Measurements from ENCODE around the gene ERAL1. TPM values are rescaled to one million over a fixed set of nuclear protein-coding genes. Genes with fewer than 3 reads are reported as not detected.

ERAL1 gene
- total and polyA plus RNA-seq, 2 experiments from 2014 or later, result 77.1 to 121 TPM

DNA sequence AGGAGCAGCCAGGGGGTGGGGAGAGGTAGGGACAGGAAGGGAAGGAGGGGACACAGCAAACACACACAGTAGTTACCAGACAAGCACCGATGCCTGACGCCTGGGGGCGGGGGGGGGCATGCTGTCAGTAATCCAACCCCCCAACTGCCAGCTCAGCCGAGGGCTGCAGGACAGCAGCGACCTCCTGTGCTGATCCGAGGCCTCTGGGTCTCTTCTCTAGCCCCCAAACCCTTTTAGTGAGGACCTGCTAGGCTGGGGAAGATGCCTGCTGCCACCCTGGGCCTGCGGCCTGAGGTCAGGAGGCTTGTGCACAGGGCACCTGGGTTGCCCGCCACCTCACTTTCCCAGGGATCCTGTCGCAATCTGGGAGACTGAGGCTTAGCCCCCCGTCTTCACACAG lies 31.1 kb downstream of the ERAL1 start:
- Histone ChIP-seq H3K4me3 (no peak overlapping the region), H3F3A (replicated peaks; ENCODE audit: low read depth) (no peaks in the 10 kb centered on the region), H3K4me1 (ENCODE audit: insufficient read depth) (peaks cover 7% of the 10 kb centered on the region), H4K20me1 (replicated peaks; ENCODE audit: insufficient read depth) (no peaks in the 10 kb centered on the region; the same call in 1 of the 2 replicates), H2AFZ (no peak overlapping the region), H3K36me3 (ENCODE audit: insufficient read depth) (no peaks in the 10 kb centered on the region; the same call in 1 of the 2 replicates), H3K4me2 (no peak overlapping the region), H3K9me2 (ENCODE audit: insufficient read depth) (no peaks in the 10 kb centered on the region), H3K27ac (ENCODE audit: low read depth) (no peak overlapping the region), H3K27me3 (ENCODE audit: insufficient read depth) (no peaks in the 10 kb centered on the region), H3K79me2 (replicated peaks; ENCODE audit: insufficient read depth) (no peaks in the 10 kb centered on the region)
- no peak for TF ChIP-seq NANOG (IDR thresholded peaks at IDR 0.05; ENCODE audit: borderline replicate concordance)
- TF ChIP-seq STAT1 (IDR thresholded peaks at IDR 0.05; ENCODE audit: unreplicated experiment), result no peak
- TF ChIP-seq REST (IDR thresholded peaks at IDR 0.05; ENCODE audit: unreplicated experiment), result no peak
- no peak for TF ChIP-seq EZH2 (IDR thresholded peaks at IDR 0.05; ENCODE audit: low read depth, unreplicated experiment)
- no peak for TF ChIP-seq ZNF331 (CRISPR knock-in tag; IDR thresholded peaks at IDR 0.05; ENCODE audit: low read depth)
- no peak for TF ChIP-seq ZNF462 (CRISPR knock-in tag; IDR thresholded peaks at IDR 0.05)
- no peak for TF ChIP-seq CREB1 (CRISPR knock-in tag; IDR thresholded peaks at IDR 0.05; ENCODE audit: low read depth)
- TF ChIP-seq POLR2AphosphoS5 (IDR thresholded peaks at IDR 0.05; ENCODE audit: low read depth), result no peak
- no peak for TF ChIP-seq ZNF114 (CRISPR knock-in tag; IDR thresholded peaks at IDR 0.05)
- TF ChIP-seq ETS1 (IDR thresholded peaks at IDR 0.05), result no peak
- no peak for TF ChIP-seq EZH2phosphoT487 (IDR thresholded peaks at IDR 0.05; ENCODE audit: unreplicated experiment)
- no peak for TF ChIP-seq JUNB (IDR thresholded peaks at IDR 0.05; ENCODE audit: unreplicated experiment)
- no peak for TF ChIP-seq CTCF (conservative IDR thresholded peaks at IDR 0.05; ENCODE audit: low read depth in 2 of 2)
- no peak for ATAC-seq
- Mint-ChIP-seq H3K9me3 (no peaks in the 10 kb centered on the region), H3K27me3 (ENCODE audit: insufficient read depth, low read depth, poor library complexity) (peaks cover 17% of the 10 kb centered on the region), H3K27ac (no peak overlapping the region), H3K4me3 (no peak overlapping the region), H3K36me3 (ENCODE audit: low read depth) (peaks cover 43% of the 10 kb centered on the region), H3K4me1 (peaks cover 18% of the 10 kb centered on the region)
- no peak for DNase-seq (ENCODE audit: low spot score)

All from GM23338 (cell line).